NCI-H446 treated with DMSO at 0.1 percent for 48 hours (cell line): ENCODE measurements around the gene DUSP8.
"Not testable (repeated sequence)": the region's sequence is repeated elsewhere in the genome, so short reads cannot be mapped to it uniquely, and the experiment has no call there.

ENCODE experiments used
- DNase-seq: peaks from one replicate; lab custom pipeline; 2025; lab: John Stamatoyannopoulos, UW

DUSP8 gene, protein sequence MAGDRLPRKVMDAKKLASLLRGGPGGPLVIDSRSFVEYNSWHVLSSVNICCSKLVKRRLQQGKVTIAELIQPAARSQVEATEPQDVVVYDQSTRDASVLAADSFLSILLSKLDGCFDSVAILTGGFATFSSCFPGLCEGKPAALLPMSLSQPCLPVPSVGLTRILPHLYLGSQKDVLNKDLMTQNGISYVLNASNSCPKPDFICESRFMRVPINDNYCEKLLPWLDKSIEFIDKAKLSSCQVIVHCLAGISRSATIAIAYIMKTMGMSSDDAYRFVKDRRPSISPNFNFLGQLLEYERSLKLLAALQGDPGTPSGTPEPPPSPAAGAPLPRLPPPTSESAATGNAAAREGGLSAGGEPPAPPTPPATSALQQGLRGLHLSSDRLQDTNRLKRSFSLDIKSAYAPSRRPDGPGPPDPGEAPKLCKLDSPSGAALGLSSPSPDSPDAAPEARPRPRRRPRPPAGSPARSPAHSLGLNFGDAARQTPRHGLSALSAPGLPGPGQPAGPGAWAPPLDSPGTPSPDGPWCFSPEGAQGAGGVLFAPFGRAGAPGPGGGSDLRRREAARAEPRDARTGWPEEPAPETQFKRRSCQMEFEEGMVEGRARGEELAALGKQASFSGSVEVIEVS

DNA sequence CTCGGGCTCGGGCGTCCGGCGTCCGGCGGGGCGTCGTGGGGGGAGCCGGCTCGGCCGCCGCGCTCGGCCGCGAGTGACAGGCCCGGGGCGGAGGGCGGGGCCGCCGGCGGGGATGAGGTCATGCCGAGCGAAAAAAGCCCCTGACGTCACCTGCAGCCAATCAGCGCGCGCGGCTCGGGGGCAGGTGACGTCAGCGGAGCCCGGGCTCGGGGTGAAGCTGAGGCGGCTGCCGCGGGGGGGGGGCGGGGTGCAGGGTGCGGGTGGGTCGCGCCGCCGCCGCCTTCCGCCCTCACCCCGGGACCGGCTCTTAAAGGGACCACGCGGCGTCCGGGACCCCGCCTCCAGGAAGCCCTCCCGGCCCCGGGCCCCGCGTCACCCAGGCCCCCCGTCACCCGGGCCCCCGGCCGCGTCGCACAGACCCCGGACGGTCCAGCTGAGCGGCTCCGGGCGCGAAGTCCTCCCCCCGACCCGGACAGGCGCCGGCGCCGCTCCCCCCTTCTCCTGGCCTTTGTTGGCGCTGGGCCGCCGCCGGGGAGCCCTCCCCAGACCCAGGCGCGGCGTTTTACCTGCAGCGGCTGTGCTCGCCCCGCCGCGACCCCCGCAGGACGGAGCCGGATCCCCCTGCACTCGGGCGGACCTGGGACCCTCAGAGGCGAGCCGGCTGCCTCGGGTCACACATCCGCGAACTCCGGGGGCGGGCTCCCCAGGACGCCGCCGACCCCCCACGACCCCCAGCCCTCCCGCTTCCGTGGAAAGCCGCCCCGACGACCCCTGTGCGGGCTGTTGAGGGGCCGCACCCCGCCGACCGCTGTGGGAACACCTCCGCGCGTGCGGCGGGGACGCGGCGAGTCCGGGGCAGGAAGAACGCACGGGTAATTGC, at the start of gene DUSP8:
TSS of gene DUSP8 (minus strand) at position 75 of the 880 bp plus-strand sequence. CDS start 6,445 bp downstream, outside the sequence.
- peak; percentile 83 for DNase-seq

DNA sequence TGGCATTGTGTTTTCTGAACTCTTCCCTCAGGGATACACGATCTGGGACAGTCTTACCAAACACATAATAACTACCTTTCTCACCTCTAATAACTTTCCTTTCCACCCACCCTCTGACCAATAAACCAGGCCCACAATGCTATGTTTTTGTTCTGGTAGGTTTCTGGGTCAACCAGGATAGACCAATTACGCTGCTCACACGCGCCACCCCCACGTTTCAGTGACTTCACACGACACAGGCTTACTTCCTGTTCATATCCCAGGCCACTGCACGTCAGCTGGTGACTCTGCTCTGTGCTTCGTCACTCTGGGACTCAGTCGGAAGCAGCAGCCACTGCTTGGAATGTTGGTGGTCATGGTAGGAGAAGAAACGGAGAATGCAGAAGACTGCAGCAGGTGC, 47.4 kb upstream of the DUSP8 start:
- DNase-seq: no peak

DNA sequence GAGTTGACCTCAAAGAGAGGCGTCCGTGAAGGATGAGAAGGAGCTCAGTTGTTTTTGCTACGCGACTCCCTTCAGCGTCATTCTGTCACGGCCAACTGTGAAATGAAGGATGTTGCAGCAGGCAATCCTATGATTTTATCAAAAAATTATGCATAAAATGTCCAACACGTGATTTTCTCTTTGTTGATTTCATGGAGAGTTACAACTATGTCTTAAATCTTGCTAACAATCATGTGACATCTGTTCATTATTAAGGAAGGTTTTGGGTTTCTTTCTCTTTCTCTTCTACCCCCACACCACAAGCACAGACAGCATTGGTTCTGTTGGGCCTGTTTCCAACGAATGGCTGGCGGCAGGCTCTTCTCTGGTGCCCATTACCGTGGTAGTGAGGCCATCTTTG, 46.2 kb upstream of the DUSP8 start:
- no peak for DNase-seq

DNA sequence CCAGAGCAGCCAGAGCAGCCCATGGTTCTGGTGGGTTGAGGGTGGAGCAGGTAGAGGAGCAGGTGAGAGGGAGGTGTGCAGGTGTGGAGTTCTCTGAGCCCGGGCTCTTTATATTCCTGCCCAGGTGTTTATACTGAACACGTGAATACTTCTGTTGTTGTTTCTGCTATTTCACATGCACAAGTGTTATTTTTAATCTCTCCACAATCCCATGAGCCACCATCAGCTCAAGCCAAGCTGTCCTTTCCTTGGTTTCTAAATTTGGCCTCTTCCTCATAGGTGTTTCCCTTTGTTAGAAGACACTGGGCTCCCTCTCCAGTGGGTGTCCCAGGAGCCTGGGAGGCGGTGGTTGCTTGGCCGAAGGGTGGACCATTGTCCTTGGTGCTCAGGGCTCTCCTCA, 36.3 kb upstream of the DUSP8 start, which contains the start of gene KRTAP5-3:
TSS of gene KRTAP5-3 (minus strand) at position 101 of the 400 bp plus-strand sequence. CDS start at position 23, 78 bp downstream.
- no peak for DNase-seq

DNA sequence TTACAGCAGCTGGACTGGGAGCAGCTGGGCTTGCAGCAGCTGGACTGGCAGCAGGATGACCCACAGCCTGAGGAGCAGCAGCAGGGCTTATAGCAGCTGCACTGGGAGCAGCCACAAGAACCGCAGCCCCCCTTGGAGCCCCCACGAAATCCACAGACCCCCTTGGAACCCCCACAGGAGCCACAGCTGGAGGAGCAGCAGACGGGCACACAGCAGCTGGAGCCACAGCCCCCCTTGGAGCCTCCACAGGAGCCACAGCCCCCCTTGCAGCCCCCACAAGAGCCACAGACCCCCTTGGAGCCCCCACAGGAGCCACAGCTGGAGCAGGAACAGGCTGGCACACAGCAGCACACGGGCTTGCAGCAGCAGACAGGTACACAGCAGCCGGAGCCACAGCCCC, 35.8 kb upstream of the DUSP8 start:
- DNase-seq: not testable (repeated sequence)

DNA sequence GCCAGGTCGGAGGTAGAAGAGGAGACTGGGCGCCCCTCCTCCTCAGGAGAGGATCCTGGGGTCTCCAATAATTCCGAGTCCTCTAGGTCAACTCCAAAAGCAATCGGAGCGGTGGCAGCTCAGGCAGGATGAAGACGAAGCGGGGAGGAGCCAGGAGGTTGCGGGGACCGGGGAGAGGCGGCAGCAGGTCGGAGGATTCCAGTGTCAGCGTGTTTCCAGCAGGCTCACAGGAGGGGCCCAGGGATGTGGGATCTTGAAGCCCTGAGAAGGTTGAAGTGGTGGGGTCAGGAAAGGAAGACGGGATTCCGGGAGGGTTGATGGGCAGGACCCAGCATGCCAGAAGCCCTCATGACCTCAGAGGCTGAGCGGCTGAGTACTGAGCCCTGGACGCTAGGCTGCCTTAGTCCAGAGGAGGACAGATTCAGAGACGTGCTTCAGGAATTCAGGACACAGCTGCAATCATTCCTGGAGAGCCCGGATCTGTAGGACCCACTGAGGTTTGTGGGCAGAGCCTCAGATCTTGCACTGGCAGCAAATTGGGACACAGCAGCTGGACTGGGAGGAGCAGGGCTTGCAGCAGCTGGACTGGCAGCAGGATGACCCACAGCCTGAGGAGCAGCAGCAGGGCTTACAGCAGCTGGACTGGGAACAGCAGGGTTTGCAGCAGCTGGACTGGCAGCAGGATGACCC, 35.2 kb upstream of the DUSP8 start:
- DNase-seq: not testable (repeated sequence)

DNA sequence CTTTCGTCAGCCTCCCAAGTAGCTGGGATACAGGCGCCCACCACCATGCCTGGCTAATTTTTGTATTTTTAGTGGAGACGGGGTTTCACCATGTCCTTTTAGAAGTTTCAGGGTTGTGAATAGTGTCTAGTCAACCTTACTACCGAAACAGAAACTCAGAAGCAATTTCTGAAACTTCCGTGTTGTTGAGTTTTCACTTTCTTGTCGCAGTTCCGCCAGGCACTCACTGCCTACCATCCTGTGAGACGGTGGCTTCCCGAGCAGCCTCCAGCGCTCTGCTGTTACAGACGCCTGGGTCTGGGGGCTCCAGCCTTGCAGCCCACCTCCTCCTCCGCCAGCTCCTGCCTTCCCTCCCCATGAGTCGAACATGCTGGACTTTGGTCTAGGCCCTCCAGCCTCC, 33.9 kb upstream of the DUSP8 start:
- not testable (repeated sequence) for DNase-seq

DNA sequence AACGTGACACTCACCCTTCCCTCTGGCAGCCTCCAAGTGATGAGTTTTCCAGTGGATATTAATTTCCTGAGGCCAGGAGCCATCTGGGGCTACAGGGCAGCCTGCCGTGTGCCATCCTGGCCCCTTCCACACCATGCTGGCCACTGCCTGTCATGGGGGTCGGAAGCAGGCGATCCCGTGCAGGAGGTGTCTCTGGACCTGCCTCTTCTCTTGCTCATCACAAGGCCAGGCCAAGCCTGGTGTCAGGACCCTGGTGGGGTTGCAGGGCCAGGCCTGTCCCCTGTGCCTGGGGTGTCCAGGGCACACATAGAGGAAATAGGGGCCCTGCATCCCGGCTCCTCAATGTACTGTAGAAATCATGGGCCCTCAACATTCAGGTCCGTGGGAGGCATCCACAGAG, 32.6 kb upstream of the DUSP8 start:
- no peak for DNase-seq

DNA sequence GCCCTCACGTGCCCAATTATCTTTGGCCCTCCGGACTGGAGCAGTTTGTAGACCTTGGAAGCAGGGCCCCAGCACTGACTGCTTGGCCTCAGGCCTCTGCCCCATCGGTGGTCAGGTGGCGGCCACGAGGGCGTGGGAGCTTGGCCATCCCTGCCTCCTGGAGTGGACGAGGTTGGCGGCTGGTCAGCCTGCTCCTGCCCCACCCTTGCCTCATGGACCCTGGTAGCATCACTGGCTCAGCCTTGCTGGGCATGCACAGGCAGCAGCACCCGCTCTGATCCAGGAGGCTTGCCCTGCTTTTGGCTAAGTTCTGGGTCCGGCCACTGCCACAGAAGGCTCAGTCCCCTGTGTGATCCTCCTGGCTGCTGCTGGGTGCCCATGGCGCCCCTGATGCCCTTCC, 32.1 kb upstream of the DUSP8 start:
- DNase-seq: no peak

DNA sequence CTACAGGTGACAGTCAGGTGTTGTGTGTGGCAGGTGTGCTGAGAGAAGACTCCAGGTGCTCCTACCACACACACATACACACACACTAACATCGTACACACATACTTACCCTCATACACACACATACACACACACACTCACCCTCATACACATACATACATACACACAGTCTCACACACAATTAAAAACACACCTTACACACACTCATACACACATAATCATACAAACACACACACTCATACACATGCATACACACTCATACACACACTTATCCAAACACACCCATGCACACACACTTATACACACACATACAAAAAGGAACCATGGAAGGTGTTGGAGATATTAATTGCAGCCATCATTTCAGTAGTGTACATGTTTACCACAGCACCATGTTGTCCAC, 31.6 kb upstream of the DUSP8 start:
- no peak for DNase-seq

DNA sequence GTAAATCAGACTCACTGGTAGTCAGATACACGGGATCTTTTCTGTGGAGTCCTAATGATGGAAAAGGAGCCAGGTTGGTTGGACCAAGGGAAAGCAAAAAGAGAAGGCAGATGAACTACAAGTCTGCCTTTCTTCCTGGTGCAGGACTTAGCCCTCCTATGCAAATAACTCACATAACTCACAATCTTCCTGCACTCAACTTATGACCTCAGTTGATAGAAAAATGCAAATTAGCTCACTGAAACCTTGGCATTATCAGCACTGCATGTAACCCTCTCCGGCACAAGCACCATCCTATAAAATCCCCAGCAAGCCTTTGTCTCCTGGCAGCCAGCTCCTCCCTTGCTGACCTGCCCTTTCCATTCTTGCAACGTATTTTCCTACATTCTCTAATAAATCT, 29.6 kb upstream of the DUSP8 start:
- not testable (repeated sequence) for DNase-seq

DNA sequence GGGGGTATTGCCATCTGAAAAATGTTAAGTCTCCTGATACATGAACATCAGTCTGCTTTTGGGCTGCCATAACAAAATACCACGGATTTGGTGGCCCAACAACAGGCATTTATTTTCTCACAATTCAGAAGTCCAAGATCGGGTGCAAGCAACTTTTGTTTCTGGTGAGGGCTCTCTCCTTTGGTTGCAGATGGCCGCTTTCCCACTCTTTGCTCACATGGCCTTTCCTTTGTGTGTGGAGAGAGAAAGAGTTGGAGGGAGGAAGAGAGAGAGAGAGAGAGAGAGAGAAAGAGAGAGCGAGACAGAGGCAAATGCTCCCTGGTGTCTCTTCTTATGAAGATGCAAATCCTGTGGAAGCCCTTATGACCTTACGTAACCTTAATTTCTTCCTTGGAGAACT, 28.6 kb upstream of the DUSP8 start:
- no peak for DNase-seq

DNA sequence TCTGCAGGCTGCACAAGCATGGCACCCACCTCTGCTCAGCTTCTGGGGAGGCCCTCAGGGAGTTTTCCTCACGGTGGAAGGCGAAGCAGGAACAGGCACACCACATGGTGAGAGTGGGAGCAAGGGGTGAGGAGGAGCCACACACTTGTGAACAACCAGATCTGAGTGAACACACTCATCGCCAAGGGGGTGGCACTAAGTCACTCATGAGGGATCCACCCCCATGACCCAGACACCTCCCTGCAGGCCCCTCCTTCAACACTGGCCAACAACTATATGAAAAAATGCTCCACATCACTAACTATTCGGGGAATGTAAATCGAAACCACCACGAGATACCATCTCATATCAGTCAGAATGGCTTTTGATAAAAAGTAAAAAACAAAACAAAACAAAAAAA, 26.7 kb upstream of the DUSP8 start:
- DNase-seq: no peak

DNA sequence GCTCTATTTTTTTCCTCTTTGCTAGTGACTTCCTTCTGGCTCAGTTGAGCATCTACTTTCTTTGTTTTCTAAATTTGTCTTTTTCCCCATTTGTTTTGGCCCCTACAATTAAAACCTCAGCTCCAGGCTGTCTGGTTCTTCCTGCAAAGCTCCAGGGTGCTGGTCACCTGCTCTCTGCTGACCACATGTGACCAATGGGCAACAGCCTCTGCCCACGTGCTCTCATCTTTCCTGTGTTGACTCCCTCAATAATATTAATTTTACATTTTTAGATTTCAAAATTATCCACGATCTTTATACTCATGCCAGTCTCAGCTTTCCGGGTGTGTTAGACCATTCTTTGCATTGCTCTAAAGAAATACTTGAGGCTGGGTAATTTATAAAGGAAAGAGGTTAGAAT, 26.3 kb upstream of the DUSP8 start:
- not testable (repeated sequence) for DNase-seq

DNA sequence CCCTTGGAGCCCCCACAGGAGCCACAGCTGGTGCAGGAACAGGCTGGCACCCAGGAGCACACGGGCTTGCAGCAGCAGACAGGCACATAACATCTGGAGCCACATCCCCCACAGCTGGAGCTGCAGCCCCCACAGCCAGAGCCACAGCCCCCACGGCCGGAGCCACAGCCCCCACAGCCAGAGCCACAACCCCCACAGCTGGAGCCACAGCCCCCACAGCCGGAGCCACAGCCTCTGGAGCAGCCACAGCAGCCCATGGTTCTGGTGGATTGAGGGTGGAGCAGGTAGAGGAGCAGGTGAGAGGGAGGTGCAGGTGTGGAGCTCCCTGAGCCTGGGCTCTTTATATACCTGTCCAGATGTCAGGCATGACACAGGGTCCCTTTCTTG, 25.9 kb upstream of the DUSP8 start, which contains the start of gene KRTAP5-2:
TSS of gene KRTAP5-2 (minus strand) at position 301 of the 387 bp plus-strand sequence. CDS start at position 257, 44 bp downstream.
- no peak for DNase-seq

DNA sequence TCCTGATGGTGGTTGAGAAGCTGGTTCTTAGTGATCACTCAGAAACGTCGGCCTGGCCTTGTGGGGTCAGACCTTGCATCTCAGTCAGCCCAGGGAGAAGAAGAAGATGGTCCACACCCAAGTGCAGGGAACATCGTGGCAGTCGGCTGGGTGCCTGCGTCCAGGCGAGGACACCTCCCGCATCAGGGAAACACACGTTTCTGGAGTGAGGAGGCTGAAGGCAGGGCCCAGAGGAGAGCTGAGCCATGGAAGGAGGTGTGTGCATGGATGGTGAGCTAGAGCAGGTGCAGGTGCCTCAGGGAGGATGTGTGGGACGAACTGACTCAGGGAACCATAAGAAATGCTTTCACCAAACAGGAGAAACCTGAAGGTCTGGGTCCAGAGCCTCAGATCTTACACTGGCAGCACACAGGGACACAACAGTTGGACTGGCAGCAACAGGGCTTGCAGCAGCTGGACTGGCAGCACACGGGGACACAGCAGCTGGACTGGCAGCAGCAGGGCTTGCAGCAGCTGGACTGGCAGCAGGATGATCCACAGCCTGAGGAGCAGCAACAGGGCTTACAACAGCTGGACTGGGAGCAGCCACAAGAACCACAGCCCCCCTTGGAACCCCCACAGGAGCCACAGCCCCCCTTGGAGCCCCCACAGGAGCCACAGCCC, 25.4 kb upstream of the DUSP8 start:
- no peak for DNase-seq

DNA sequence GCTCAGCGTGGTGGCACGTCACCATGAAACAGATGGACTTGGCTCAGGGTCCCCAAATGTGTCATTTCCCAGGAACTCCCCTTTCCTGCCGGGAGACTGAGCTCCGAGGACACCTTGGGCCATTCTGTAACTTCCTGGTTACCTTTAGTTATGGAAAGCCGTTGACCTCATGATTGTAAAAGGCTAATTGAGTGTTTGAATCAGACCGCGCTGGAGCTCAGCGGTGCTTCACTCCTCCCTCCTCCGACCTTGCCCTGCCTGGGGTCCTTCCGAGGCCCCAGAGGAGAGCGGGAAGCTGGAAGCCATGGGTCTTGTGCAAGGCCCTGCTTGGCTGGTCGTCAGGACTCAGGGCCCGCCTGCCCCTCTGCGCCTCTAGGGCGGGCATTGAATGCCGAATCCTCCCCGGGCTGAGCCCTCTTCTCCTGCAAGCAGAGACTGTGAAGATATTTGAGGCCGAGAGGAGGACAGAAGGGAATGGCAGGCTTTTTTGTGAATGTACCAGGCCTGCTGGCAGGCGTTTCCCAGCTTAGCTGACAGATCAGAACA, 24.6 kb upstream of the DUSP8 start:
- not testable (repeated sequence) for DNase-seq

DNA sequence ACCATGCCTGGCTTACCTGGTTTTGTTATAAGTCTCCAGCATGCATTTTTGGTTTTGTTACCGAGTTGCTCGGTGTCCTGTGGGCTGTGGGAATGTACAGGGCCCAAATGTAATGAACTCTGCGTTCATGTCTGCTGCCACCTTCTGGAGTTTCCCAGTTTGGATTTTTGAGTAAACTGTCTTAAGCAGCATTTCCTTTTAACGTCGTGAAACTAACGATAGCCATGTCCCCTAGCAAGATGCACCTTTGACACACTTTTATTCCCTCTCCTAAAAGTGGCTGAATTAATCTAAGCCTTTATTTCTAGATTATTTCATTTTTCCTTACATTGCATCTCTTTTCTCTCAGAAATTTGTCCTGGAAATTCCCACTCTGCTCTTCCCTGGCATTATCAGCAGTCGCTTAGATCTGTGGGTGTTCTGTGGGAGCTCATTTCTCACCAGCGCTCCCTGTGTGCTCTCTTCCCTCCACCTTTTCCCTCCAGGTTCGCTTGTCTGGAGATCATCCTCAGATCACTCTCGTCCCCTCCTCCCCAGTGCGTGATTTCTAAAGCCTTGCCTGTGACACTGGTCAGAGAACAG, 24.0 kb upstream of the DUSP8 start:
- DNase-seq: not testable (repeated sequence)

DNA sequence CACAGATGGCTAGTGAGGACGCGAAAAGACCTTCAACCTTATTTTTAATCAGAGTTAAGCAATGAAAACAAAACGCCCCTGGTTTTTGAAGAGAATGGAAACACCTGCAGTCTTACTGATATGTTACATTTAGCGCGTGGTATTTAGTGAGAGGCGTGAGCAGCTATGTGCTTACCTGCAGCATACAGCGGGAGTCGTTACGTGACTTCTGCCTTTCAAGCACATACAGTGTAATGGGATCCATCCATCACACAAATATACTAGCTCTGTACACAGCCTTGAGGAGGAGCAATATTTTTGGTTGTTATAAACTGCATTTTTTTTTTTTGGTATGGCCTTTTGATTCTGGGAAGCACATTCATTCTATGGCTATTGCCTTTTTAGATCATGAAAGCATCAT, 20.6 kb upstream of the DUSP8 start:
- DNase-seq: no peak

DNA sequence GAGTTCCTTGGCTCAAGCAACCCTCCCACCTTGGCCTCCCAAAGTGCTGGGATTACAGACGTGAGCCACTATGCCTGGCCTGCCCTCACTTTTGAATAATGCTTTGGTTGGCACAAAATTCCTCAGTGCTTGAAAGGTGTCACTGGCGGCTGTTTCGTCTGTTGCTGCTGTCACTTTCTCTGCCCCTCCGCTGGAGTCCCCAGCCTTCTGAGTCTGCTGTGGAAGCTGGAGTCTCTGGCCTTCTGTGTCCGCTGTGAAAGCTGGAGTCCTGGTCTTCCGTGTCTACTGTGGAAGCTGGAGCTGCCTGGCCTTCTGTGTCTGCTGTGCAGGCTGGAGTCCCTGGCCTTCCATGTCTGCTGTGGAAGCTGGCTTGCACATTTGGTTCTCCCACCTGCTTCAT, 17.9 kb upstream of the DUSP8 start:
- DNase-seq: no peak
